PC-9 (cell line): Measurements from ENCODE around the gene CDH19. TPM values are rescaled to one million over a fixed set of nuclear protein-coding genes. Genes with fewer than 3 reads are reported as not detected.

Experiments
- BruUV-seq: library from RNA; stranded (reverse); fragments of 400-500 nt; replicated peaks from 2 replicates; lab custom pipeline; 2021; lab: Mats Ljungman, UMichigan
- CTCF ChIA-PET: fragments of 300-600 bp; sonication (Branson Sonifier 250); formaldehyde crosslinking; loops from one replicate; lab custom pipeline; 2022; ENCODE audit warnings: antibody characterized with exemption; lab: Charles Lee
- POLR2A ChIA-PET: fragments of 300-600 bp; sonication (Branson Sonifier 250); formaldehyde crosslinking; loops from one replicate; lab custom pipeline; 2022; ENCODE audit warnings: antibody characterized with exemption; ENCODE audit not compliant: unreplicated experiment; lab: Charles Lee
- DNase-seq, 2 experiments: peaks; one replicate each; pipeline versions ENCODE4 v3.0.0 to v3.0.0-alpha.2; 2015 to 2022; ENCODE audit warnings: mixed read lengths in 1 of 2
- H2AFZ ChIP-seq: fragments of 200-600 bp; sonication (generic); 2 replicates; pipeline ENCODE4 v1.8.1; 2017; ENCODE audit warnings: antibody characterized with exemption
- H3F3A ChIP-seq: fragments of 200-600 bp; sonication (generic); 2 replicates; pipeline ENCODE4 v1.8.1; 2017; ENCODE audit warnings: antibody characterized with exemption, mild to moderate bottlenecking, low read depth; ENCODE audit not compliant: insufficient read depth
- H3K27ac ChIP-seq: fragments of 200-600 bp; sonication (generic); 2 replicates; pipeline ENCODE4 v1.6.1; 2016; ENCODE audit warnings: mixed run types
- H3K27me3 ChIP-seq: fragments of 200-600 bp; sonication (generic); 2 replicates; pipeline ENCODE4 v1.6.1; 2016; ENCODE audit warnings: low read depth, mixed run types; ENCODE audit not compliant: insufficient read depth
- H3K36me3 ChIP-seq: fragments of 200-600 bp; sonication (generic); 2 replicates; pipeline ENCODE4 v1.6.1; 2016; ENCODE audit warnings: low read depth, mixed run types
- H3K4me1 ChIP-seq: fragments of 200-600 bp; sonication (generic); replicated peaks from 2 replicates; pipeline ENCODE4 v1.6.1; 2016; ENCODE audit warnings: mixed run types; ENCODE audit not compliant: insufficient read depth
- H3K4me2 ChIP-seq: fragments of 200-600 bp; sonication (generic); 2 replicates; pipeline ENCODE4 v1.6.1; 2017; ENCODE audit warnings: mixed run types
- H3K4me3 ChIP-seq: fragments of 200-600 bp; sonication (generic); 2 replicates; pipeline ENCODE4 v1.6.1; 2016; ENCODE audit warnings: mixed run types
- H3K79me2 ChIP-seq: fragments of 200-600 bp; sonication (generic); 2 replicates; pipeline ENCODE4 v1.6.1; 2017; ENCODE audit warnings: low read depth, mixed run types
- H3K9me2 ChIP-seq: fragments of 200-600 bp; sonication (generic); 2 replicates; pipeline ENCODE4 v1.8.1; 2017; ENCODE audit warnings: mild to moderate bottlenecking; ENCODE audit not compliant: insufficient read depth
- H3K9me3 ChIP-seq: fragments of 200-600 bp; sonication (generic); 2 replicates; pipeline ENCODE4 v1.8.1; 2016; ENCODE audit warnings: low read depth; ENCODE audit not compliant: insufficient read depth
- H4K20me1 ChIP-seq: fragments of 200-600 bp; sonication (generic); 2 replicates; pipeline ENCODE4 v1.8.1; 2017; ENCODE audit not compliant: insufficient read depth
- EZH2 ChIP-seq: fragments of 200-600 bp; sonication (generic); IDR thresholded peaks from 2 replicates; pipeline ENCODE4 v1.8.0; 2017; ENCODE audit warnings: antibody characterized with exemption, low read depth
- intact Hi-C: fragments of 100-400 bp; cut with micrococcal nuclease; formaldehyde crosslinking; loops from one replicate; pipeline ENCODE4 v1.10.0; 2022; ENCODE audit not compliant: unreplicated experiment
- total RNA-seq: library from RNA; stranded (reverse); gene quantifications from 2 replicates; pipeline ENCODE4 v1.2.3, GENCODE V29; 2021
- TF ChIP-seq, protein P1 (sequence below): fragments of 200-600 bp; sonication (generic); conservative IDR thresholded peaks from 2 replicates; pipeline ENCODE4 v1.6.1; 2017; ENCODE audit warnings: mixed run types, antibody characterized with exemption, mild to moderate bottlenecking, moderate library complexity

The CDH19 gene
- total RNA-seq, 1 experiment from 2014 or later = not detected

DNA sequence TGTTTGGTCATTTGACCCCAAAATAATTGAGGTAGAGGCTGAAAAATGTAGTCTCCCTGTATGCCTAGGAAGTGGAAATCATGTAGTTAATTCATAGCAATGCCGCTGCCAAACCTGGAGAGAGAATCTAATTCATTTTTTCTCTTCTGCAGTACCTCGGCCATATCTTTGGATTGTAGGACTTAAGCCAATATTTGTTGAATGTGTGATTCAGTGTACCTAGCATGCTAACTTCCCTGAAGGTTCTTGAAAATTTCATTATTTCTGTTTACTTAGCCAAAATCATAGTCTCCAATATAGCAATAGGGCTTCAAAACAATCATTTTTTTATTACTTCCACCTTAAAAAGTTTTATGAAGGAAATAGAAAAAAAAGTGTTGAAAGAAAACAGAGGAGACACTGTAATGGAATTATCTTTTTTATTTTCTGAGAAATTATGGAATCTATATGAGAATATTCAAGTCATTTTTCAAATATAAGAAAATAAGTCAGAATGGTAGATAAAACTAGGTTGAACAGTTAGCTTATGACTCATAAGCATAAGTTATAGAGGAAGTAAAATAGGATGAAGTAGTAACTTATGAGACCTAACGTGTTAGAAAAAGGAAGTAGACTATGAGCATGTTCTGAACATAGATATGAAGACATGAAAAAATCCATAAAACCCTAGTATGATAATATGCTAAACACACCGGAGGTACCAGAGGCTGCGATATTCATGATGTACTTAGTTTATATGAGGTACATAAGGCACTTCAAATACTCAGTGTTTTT, 35.2 kb upstream of the CDH19 start:
- BruUV-seq = no TSS peak
- POLR2A ChIA-PET = no interaction called here
- Histone ChIP-seq H3K36me3 (no peaks in the 10 kb centered on the region), H3K4me1 (no peaks in the 10 kb centered on the region), H3K27ac (no peak overlapping the region), H3K9me3 (no peaks in the 10 kb centered on the region), H3K9me2 (no peaks in the 10 kb centered on the region), H3K4me2 (no peak overlapping the region), H3K27me3 (no peaks in the 10 kb centered on the region), H3F3A (no peaks in the 10 kb centered on the region), H3K4me3 (no peak overlapping the region), H3K79me2 (no peaks in the 10 kb centered on the region), H4K20me1 (no peaks in the 10 kb centered on the region), H2AFZ (no peak overlapping the region)
- TF ChIP-seq, protein P1, sequence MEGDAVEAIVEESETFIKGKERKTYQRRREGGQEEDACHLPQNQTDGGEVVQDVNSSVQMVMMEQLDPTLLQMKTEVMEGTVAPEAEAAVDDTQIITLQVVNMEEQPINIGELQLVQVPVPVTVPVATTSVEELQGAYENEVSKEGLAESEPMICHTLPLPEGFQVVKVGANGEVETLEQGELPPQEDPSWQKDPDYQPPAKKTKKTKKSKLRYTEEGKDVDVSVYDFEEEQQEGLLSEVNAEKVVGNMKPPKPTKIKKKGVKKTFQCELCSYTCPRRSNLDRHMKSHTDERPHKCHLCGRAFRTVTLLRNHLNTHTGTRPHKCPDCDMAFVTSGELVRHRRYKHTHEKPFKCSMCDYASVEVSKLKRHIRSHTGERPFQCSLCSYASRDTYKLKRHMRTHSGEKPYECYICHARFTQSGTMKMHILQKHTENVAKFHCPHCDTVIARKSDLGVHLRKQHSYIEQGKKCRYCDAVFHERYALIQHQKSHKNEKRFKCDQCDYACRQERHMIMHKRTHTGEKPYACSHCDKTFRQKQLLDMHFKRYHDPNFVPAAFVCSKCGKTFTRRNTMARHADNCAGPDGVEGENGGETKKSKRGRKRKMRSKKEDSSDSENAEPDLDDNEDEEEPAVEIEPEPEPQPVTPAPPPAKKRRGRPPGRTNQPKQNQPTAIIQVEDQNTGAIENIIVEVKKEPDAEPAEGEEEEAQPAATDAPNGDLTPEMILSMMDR = no peak
- TF ChIP-seq EZH2 = no peak
- DNase-seq = no peak
- CTCF ChIA-PET = no interaction called here
- intact Hi-C loops = no loop called here

GRCh38 chr18:66635342-66635741, 31.5 kb upstream of the CDH19 start:
- no peaks in the 10 kb centered on the region for H3K9me3 ChIP-seq
- no peak overlapping the region for H2AFZ ChIP-seq
- ChIA-PET CTCF (no interaction called here), POLR2A (no interaction called here)
- BruUV-seq = no TSS peak
- no peak overlapping the region for H3K4me3 ChIP-seq
- H3K4me1 ChIP-seq = no peaks in the 10 kb centered on the region
- peaks cover 3% of the 10 kb centered on the region; the same call in 1 of the 2 replicates for H3K9me2 ChIP-seq
- TF ChIP-seq, protein P1 = no peak
- TF ChIP-seq EZH2 = no peak
- intact Hi-C loops = no loop called here
- no peaks in the 10 kb centered on the region for H3K27me3 ChIP-seq
- H3K27ac ChIP-seq = no peak overlapping the region
- no peaks in the 10 kb centered on the region for H3K36me3 ChIP-seq
- H3K4me2 ChIP-seq = no peak overlapping the region
- H3K79me2 ChIP-seq = no peaks in the 10 kb centered on the region
- no peaks in the 10 kb centered on the region for H4K20me1 ChIP-seq
- no peaks in the 10 kb centered on the region for H3F3A ChIP-seq
- DNase-seq = no peak

DNA sequence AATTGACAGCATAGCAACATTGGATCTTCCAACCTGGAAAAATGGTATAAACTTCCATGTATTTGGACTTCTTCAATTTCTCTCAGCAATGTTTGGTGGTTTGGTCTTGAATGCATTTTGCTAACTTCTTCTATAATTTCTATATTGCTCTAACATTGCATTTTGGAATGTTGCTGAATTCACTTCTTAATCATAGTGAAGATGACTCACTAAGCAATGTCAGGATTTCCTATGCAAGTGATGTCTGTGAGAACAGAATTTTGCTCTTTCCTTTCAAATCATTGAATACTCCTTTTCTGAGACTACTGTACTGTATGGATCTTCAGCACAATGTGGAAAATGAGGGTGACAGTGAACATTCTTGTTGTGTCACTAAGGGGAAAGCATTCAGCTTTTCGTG, 28.9 kb upstream of the CDH19 start:
- no TSS peak for BruUV-seq
- Histone ChIP-seq H3K9me3 (no peaks in the 10 kb centered on the region), H3K9me2 (peaks cover 3% of the 10 kb centered on the region; the same call in 1 of the 2 replicates), H3K4me2 (no peak overlapping the region), H3K27me3 (no peaks in the 10 kb centered on the region), H3F3A (no peaks in the 10 kb centered on the region), H3K79me2 (no peaks in the 10 kb centered on the region), H4K20me1 (no peaks in the 10 kb centered on the region), H3K27ac (no peak overlapping the region), H3K36me3 (no peaks in the 10 kb centered on the region), H3K4me1 (no peaks in the 10 kb centered on the region), H3K4me3 (no peak overlapping the region), H2AFZ (no peak overlapping the region)
- CTCF ChIA-PET = no interaction called here
- POLR2A ChIA-PET = no interaction called here
- no peak for DNase-seq
- TF ChIP-seq EZH2 = no peak
- TF ChIP-seq, protein P1 = no peak
- intact Hi-C loops = no loop called here
